ENCODE results near the gene ALG9.

Gene ALG9

GRCh38 chr11:111878385-111878848 lies 7.0 kb upstream of the ALG9 start:
- TF ChIP-seq GABPA (IDR thresholded peaks at IDR 0.05; ENCODE audit: low read depth) (no peak), SPI1 (IDR thresholded peaks at IDR 0.05; ENCODE audit: borderline replicate concordance, low read depth) (peak; percentile 3; the same call in 1 of the 2 replicates), CTCF (IDR thresholded peaks at IDR 0.05; ENCODE audit: insufficient read depth, low read length) (no peak), POLR2AphosphoS5 (IDR thresholded peaks at IDR 0.05; ENCODE audit: low read depth) (no peak), REST (IDR thresholded peaks at IDR 0.05; ENCODE audit: insufficient replicate concordance, low read depth) (peak; percentile 22)
- Histone ChIP-seq H3K27me3 (ENCODE audit: insufficient read depth, poor library complexity, severe bottlenecking) (no peaks in the 10 kb centered on the region), H3K27ac (replicated peaks) (peak overlapping the region; percentile 93), H3K4me3 (replicated peaks; ENCODE audit: insufficient read depth, low read length) (peak overlapping the region; percentile 71)
- DNase-seq (ENCODE audit: low read depth in 1 of 2, low spot score in 1 of 2), result peak in 1 of 2 experiments; percentile 17

GRCh38 chr11:111871693-111872161 lies 346 bp upstream of the ALG9 start:
- no peak for DNase-seq (ENCODE audit: low read depth in 1 of 2, low spot score in 1 of 2)
- no peak for TF ChIP-seq REST (IDR thresholded peaks at IDR 0.05; ENCODE audit: insufficient replicate concordance, low read depth)
- no peak for TF ChIP-seq GABPA (IDR thresholded peaks at IDR 0.05; ENCODE audit: low read depth)
- no peak for TF ChIP-seq CTCF (IDR thresholded peaks at IDR 0.05; ENCODE audit: insufficient read depth, low read length)
- TF ChIP-seq POLR2AphosphoS5 (IDR thresholded peaks at IDR 0.05; ENCODE audit: low read depth), result no peak
- TF ChIP-seq SPI1 (IDR thresholded peaks at IDR 0.05; ENCODE audit: borderline replicate concordance, low read depth), result no peak

GRCh38 chr11:111870522-111870885 lies 877 bp downstream of the ALG9 start:
- no peak for DNase-seq (ENCODE audit: low read depth in 1 of 2, low spot score in 1 of 2)
- Histone ChIP-seq H3K27ac (replicated peaks) (peak overlapping the region; percentile 68), H3K4me3 (replicated peaks; ENCODE audit: insufficient read depth, low read length) (peak overlapping the region; percentile 68), H3K27me3 (ENCODE audit: insufficient read depth, poor library complexity, severe bottlenecking) (no peaks in the 10 kb centered on the region)
- no peak for TF ChIP-seq CTCF (IDR thresholded peaks at IDR 0.05; ENCODE audit: insufficient read depth, low read length)
- TF ChIP-seq SPI1 (IDR thresholded peaks at IDR 0.05; ENCODE audit: borderline replicate concordance, low read depth), result peak; percentile 68; the same call in 1 of the 2 replicates
- TF ChIP-seq REST (IDR thresholded peaks at IDR 0.05; ENCODE audit: insufficient replicate concordance, low read depth), result no peak

More at GRCh38 chr11:111871693-111872161, 346 bp upstream of the ALG9 start:
- peak overlapping the region; percentile 68 for H3K27ac ChIP-seq (replicated peaks)
- H3K27me3 ChIP-seq (ENCODE audit: insufficient read depth, poor library complexity, severe bottlenecking), result no peaks in the 10 kb centered on the region
- H3K4me3 ChIP-seq (replicated peaks; ENCODE audit: insufficient read depth, low read length), result peak overlapping the region; percentile 68

Measured in HL-60 (cell line).